HG03060 (cell line): ENCODE results near the gene TPSB2.
"Not testable (repeated sequence)": the region's sequence is repeated elsewhere in the genome, so short reads cannot be mapped to it uniquely, and the experiment has no call there.

Source experiments
- ATAC-seq: cut with Tn5 transposase; IDR thresholded peaks from one replicate; pipeline ENCODE4 v1.9.1; 2021; ENCODE audit warnings: low read depth, moderate number of reproducible peaks; ENCODE audit not compliant: unreplicated experiment

Gene TPSB2

DNA sequence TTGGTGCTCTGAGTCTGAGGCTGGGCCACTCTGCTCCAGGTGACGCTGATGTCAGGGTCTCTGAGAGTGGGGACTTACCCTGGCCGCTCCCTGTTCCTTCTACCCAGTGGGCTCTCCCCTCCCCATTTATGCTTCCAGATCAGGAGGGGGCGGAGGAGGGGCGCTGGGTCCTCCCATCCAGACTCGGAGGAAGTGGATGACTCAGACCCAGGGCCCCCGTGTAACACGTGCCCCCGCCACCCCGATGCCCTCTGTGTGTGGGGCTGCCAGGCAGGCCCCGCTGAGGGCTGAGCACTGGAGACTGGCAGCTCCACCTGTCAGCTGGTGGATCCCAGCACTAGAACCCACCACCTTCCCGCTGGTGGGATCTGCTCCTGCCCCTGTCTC is at the start of gene TPSB2:
Gene TPSB2, minus strand, starts transcription at position 101 of the 387 bp plus-strand sequence. CDS start 233 bp downstream, outside the sequence.
- ATAC-seq = not testable (repeated sequence)

DNA sequence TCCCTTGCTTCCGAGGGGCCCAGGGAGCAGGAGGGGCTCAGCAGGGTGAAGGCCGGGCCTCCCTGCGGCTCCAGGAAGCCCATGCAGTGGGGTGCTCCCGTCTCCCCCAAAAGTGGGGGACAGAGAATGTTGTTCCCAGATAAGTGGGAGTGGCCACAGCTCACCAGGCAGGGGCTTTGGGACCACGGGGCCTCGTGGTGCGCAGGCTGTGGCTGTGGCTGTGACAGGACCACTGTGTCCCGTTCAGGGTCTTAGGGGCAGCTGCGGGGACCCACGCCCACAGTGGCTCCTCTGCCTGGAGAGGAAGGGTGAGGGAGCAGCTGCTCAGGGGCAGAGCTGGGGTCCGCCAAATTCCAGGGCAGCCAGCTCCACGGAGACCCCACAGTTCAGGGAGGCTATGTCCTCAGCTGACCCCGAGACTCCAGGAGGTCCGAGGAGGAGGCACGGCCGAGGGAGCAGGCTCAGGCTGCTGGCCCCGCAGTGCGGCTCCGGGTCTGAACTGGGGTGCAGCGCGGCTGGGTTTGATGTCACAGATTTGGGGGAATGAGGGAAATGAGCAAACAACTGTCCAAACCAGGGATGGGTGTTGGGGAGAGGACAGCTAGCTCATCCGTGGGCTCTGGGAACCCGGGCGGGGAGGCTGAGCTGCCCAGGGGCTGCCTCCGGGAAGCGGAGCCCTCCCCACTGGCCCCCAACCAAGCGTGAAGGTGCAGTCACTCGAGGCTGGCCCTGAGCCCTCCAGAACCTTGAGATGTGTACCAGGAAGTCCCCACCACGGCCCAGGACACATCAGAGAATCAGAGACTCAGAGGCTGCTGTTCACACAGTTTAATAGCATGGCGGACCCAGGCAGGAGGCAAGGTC is 49.3 kb upstream of the TPSB2 start:
- no peak for ATAC-seq

DNA sequence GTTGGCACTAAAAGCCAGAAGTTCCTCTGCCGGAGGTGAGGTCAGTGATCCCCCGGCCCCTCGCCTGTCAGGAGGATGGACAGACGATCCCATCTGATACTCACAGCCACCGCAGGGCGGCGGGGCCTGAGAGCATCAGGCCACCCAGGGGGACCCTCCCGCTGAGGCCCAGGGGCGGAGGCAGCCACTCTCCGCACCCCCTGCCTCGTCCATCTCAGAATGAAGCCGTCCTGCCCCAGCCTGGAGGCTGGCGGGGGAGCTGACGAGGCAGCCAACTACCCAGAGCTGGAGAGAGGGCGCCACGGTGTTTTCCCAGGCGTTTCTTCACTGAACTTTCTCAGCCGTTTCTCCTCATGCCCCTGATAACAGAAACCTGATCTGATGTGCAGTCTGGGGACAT is 48.5 kb upstream of the TPSB2 start:
- no peak for ATAC-seq

DNA sequence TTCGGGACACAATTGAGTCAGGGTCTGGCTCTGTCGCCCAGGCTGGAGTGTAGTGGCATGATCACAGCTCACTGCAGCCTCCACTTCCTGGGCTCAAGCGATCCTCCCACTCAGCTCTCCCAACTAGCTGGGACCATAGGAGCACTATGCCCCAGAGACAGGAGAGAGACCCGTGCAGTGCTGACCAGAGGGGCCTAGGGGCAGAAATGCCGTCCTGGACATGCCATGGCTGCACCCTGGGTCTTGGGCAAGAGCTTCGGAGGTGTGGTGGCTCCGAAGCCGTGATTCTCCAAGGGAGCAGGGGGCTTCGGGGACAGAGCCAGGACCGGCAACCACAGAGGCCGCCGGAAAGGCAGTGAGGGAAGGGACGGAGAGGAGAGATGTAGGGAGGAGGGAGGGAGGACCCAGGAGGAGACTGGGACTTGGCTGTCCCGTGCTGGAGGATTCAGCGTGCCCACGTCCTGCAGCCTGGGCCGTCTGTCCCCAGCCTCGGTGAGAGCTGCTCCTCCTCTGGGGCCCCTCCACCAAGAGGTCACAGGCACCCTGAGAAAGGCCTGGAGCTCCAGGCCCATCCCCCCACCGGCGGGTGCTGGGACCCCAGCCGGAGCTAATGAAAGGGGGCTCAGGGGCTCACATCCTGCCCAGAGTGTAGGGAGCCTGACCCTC is 47.8 kb upstream of the TPSB2 start:
- ATAC-seq = no peak

DNA sequence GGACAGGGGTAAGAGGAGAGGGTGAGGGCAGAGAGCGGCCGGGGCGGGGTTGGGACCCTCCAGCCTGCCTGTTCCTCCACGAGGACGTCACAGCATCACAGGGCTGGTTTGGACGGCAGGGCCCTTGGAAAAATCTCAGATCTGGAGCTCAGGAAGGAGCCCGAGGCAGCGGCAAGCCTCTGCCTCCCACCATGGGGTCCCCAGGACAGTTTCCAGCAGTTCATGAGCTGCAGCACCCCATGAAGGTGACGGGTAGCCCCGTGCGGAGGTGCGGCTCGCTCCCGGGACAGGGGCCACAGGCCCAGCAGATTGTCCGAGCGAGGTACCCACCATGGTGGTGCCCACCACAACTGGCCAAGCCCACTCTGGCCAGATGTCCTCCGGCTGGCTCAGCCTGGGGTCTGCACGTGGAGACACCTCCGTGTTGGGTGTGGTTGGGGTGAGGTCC is 47.2 kb upstream of the TPSB2 start:
- no peak for ATAC-seq

DNA sequence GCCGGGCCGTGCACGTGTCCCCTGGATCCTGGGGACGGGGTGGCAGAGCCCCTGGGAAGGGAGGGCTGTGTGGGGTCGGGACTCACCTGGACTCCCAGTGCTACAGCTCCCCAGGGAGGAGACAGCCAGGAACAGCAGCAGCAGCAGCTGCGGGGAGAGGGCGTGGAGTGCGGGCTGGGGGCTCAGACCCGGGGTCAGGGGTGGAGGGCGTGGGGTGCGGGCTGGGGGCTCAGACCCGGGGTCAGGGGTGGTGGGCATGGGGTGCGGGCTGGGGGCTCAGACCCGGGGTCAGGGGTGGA is 46.5 kb upstream of the TPSB2 start:
- no peak for ATAC-seq

DNA sequence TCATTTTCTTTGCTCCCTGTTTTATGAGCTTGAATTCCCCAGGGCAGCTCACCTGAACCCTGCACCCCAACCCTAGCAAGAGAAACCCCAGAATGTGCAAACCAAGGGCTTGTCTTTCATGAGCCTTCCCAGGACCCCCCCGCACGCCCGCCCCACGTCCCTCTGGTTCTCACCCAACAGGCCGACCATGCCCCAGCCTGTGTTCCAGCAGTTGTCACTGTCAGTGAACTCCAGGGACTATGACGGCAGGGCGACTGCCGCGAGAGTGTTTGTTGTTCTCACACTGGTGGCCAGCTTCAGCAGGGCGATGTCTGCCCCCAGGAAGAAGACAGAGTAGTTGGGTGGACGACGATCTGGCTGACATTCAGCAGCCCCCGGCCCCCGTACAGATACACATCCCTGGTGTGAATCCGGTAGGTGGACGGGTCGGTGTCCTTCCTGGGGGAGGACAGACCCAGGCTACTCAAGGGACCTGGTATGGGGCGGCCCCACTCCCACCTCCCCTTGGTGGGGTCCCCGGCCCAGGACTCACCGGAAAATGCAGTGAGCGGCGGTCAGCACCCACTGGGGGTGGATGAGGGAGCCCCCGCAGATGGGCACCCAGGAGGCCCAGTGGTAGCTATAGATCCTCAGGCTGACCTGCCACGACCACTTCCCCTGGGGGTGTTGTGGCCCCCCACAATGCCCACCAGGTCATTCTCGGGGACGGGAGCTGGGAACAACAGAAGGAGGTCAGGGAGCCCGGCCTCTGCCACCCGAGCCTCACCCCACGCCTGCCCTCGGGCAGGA is 46.0 kb upstream of the TPSB2 start:
- ATAC-seq = no peak

DNA sequence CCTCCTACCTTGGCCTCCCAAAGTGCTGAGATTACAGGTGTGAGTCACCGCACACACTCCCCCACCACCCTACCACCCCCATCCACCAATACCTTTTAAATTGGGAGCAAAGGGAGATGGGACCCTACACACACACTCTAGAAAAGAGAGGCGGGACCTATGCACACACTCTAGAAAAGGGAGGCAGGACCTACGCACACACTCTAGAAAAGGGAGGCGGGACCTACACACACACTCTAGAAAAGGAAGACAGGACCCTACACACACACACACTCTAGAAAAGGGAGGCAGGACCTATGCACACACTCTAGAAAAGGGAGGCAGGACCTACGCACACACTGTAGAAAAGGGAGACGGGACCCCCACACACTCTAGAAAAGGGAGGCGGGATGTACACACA is 44.8 kb upstream of the TPSB2 start:
- ATAC-seq = no peak

DNA sequence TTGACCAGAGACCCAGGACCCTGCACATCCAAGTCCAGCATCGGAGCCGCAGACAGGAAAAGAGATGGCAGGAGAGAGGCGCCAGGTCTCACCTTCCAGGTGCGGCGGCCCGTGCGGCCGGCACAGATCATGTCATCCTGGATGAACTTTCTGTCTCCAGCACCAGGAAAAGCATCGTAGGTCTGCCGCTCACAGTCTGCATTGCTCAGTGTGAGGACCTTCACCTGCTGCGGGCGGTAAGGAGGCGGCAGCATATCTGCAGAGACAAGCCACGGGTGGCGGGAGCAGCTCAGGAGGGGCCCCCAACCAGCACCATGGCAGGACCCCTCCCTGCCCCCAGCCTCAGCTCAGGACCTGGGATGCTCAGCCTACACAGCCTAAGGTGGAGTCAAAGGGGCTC is 43.8 kb upstream of the TPSB2 start:
- ATAC-seq = no peak

DNA sequence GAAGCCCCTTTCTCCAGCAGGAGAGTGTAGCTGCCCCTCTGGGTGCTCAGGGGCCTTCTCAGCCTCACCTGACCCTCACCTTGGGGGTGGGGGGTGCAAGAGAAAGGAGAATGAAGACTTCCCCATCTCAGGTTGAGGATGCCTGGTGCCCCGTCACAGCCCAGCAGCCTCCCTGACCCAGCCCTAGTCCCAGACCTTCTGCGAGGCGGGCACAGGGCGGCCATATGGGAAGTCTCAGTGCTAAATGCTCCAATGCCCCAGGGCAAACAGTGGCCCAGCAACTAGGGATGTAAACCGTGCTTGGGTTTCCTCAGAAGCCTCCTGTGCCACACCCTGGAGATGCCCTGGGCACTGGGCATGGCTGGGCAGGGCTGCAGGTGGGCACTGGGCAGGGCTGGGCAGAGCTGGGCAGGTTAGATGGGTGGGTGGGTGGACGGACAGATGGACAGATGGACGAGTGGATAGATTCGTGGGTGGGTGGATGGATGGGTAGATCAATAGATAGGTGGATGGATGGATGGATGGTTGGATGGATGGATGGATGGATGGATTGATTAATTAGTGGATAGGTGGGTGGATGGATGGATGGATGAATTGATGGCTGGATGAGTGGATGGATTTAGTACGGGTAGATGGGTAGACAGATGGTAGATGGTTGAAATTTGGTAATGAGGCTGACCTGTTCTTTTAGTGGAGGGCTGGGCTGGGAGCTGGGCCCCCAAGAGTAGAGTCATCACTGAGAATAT is 42.6 kb upstream of the TPSB2 start:
- ATAC-seq = no peak

DNA sequence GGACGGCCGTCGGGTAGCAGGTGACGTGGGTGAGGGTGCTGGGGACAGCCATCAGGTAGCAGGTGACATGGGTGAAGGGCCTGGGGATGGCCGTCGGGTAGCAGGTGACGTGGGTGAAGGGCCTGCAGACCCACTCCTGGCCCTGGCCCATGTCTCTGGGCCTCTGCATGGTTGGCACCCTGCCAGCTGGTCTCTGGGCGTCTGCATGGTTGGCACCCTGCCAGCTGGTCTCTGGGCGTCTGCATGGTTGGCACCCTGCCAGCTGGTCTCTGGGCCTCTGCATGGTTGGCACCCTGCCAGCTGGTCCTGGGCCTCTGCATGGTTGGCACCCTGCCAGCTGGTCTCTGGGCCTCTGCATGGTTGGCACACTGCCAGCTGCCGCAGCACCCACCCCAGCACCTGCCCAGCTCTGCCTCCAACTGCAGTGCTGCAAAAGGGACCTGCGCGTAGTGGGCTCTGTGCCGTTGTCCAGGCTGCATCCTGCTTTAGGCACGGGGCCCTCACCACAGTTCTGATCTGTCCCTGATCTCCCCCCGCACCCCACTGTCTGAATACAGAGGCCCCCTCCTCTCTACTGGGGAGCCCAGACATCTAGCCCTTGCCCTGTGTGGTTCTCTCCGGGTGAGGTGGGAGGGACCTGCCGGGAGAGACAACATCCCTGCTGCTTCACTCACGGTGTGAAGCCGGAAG is 41.9 kb upstream of the TPSB2 start:
- ATAC-seq = not testable (repeated sequence)

DNA sequence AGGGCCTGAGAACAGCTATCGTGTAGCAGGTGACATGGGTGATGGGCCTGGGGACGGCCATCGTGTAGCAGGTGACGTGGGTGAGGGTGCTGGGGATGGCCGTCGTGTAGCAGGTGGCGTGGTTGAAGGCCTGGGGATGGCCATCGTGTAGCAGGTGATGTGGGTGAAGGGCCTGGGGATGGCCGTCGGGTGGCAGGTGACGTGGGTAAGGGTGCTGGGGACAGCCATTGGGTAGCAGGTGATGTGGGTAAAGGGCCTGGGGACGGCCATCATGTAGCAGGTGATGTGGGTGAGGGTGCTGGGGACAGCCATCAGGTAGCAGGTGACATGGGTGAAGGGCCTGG is 41.4 kb upstream of the TPSB2 start:
- ATAC-seq = no peak

DNA sequence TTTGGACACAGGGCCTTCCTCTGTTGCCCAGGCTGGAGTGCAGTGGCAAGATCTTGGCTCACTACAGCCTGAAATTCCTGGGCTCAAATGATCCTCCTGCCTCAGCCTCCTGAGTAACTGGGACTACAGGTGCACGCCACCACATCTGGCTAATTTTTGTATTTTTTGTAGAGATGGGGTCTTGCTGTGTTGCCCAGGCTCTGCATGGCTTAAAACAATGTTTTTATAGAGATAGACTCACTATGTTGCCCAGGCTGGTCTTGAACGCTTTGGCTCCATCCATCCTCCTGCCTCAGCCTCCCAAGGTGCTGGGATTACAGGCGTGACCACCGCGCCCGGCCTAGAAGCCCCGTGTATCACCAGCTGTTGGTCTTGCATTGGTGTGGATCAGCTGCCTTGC is 39.4 kb upstream of the TPSB2 start:
- not testable (repeated sequence) for ATAC-seq

DNA sequence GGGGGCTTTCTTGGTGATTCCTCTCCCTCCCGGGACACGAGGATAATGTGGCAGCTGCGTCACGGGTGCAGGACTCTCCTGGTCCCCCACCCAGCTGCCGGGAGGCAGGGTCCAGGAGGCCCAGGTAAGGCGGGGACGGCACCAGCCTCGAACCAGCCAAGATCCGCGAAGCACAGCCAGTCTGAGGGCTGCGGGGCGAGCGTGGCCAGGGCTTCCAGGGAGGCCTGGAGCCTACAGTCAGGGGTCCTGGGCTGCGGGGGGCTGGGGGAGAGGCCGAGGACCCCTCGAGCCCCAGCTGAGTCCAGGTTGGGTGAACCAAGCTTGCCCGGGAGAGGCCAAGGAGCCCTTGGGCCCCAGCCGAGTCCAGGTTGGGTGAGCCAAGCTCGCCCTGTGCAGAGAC is 35.8 kb upstream of the TPSB2 start:
- no peak for ATAC-seq

DNA sequence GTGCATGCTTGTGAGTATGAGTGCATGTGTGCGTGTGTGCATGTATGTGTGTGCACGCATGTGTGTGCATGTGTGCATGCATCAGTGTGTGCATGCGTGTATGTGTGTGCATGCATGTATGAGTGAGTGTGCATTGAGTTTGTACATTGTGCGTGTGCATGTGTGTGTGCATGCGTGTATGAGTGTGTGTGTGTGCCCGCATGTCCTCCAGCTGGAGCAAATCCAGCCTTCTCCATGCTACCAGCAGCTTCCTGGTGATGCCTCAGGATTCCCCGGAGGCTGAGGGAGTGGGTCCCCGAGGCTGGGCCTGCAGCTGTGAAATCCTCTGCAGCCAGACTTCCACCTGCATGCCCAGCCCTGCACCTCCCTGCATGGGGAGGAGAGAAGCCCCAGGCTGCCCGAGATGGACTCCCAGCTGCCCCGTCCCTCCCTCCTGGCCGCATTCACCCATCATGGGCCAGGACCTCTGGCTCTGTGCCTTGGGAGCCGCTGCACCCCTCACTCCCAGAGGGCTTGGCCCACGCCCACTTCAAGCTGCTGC is 35.2 kb upstream of the TPSB2 start:
- ATAC-seq = no peak

DNA sequence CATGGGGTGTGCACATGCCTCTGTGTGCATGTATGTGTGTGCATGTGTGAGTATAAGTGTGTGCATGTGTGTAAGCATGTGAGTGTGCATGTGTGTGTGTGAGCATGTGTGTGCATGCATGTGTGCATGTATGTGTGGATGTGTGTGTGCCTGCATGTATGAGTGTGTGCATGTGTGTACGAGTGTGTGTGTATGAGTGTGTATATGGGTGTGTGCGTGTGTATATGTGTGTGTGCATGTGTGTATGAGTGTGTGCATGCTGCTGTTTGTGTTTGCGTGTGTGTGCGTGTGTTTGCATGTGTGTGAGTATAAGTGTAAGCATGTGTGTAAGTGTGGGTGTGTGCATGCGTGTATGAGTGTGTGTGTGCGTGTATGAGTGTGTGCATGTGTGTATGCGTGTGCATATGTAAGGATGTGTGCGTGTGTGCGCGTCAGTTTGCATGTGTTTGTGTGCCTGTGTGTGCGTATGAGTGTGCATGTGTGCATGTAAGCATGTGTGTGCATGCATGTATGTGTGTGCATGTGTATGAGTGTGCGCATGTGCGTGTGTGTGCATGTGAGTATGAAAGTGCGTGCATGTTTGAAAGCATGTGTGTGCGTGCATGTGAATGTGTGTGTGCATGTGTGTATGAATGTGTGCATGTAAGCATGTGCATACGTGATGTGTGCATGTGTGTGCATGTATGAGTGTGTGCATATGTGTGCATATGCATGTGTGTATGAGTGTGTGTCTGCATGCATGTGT is 34.5 kb upstream of the TPSB2 start:
- no peak for ATAC-seq

DNA sequence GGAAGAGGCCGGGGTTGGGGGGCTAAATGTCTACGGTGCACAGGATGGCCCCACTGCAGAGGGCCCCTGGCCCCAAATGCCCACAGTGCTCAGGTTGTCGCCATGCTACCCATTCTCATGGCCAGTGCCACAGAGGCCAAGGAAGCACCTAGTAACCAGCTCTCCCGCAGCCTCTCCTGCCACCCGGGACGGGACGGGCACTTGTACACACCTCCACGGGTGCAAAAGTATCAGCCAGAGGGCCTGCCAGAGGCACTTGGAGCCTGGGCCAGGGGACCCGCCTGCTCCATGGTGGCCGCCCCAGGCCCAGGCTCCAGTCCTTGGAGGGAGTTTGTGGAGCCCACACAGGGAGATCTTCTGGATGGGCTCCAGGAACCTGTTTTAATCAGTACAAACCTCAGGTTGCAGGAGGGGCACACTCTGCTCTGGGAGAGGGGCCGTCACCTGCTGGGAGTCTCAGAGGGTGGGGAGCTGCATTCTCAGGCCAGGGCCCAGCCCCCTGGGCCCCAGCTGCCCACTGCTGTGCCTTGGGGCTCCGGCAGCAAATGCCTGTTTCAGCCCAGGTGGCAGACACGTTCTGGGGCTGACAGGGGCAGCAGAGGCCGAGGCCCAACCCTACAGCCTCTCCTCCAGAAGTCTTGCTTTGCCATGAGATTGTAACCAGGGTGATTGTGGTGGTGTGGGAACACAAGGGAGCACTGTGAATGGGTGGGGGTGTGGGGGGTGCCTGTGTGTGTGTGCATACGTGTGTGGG is 33.8 kb upstream of the TPSB2 start:
- ATAC-seq = no peak

DNA sequence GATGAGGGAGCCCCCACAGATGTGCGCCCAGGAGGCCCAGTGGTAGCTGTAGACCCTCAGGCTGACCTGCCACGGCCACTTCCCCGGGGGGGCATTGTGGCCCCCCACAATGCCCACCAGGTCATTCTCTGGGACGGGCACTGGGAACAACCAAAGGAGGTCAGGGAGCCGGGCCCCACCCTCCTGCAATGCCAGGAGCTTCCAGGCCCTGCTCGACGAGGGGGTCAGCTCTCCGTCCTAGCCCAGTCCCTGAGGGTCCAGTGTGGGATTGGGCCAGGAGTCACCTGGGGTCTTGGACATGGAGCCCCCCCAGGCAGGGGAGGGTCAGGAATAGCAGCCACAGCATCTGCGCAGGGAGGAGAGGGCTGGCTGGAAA is 32.9 kb upstream of the TPSB2 start:
- no peak for ATAC-seq
